ENCODE data around the gene HDGFL2. TPM values are rescaled to one million over a fixed set of nuclear protein-coding genes. Genes with fewer than 3 reads are reported as not detected.
"Not testable (repeated sequence)": the region's sequence is repeated elsewhere in the genome, so short reads cannot be mapped to it uniquely, and the experiment has no call there.

HDGFL2 gene
- total and polyA plus RNA-seq, 10 of the 15 experiments (the other 5 are each of a cell fraction or from before 2014, with no cell fraction given), result 0.16 to 56.9 (median 25.3) TPM

DNA sequence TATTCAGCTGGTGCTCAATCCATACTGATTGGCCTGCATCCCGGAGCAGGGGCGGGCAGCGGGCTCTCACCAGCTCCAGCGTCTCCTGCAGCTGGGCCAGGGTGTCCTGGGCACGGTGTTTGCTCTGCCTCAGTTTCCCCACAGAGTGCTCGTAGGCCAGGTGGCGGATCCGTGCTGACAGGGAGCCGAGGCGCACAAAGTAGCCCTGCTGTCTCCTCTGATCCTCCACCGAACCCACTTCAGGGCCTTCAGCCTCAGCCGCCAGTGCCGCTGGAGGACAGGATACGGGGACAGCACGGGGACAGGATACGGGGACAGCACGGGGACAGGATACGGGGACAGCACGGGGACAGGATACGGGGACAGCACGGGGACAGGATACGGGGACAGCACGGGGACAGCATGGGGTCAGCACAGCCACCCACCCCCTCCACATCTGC is 53.5 kb downstream of the HDGFL2 start (continued):
- TF ChIP-seq, protein P1, sequence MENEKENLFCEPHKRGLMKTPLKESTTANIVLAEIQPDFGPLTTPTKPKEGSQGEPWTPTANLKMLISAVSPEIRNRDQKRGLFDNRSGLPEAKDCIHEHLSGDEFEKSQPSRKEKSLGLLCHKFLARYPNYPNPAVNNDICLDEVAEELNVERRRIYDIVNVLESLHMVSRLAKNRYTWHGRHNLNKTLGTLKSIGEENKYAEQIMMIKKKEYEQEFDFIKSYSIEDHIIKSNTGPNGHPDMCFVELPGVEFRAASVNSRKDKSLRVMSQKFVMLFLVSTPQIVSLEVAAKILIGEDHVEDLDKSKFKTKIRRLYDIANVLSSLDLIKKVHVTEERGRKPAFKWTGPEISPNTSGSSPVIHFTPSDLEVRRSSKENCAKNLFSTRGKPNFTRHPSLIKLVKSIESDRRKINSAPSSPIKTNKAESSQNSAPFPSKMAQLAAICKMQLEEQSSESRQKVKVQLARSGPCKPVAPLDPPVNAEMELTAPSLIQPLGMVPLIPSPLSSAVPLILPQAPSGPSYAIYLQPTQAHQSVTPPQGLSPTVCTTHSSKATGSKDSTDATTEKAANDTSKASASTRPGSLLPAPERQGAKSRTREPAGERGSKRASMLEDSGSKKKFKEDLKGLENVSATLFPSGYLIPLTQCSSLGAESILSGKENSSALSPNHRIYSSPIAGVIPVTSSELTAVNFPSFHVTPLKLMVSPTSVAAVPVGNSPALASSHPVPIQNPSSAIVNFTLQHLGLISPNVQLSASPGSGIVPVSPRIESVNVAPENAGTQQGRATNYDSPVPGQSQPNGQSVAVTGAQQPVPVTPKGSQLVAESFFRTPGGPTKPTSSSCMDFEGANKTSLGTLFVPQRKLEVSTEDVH (IDR thresholded peaks at IDR 0.05; ENCODE audit: low read depth, partially characterized antibody), result no peak

DNA sequence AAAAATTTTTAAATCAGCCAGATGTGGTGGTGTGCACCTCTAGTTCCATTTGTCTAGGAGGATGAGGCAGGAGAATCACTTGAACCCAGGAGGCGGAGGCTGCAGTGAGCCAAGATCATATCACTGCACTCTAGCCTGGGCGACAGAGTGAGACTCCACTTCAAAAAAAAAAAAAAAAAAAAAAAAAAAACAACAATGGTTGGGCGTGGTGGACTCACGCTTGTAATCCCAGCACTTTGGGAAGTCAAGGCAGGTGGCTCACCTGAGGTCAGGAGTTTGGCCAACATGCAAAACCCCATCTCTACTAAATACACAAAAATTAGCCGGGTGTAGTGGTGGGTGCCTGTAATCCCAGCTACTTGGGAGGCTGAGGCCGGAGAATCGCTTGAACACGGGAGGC is 55.3 kb downstream of the HDGFL2 start:
- H3K9ac ChIP-seq (ENCODE audit: control insufficient read depth, insufficient read depth, low read length); BruUV-seq (replicated peaks); FAIRE-seq; H3K9me3 ChIP-seq (replicated peaks; ENCODE audit: control insufficient read depth, insufficient read depth, low read length); SMC1A ChIA-PET (ENCODE audit: uncharacterized antibody, unreplicated experiment); POLR2A ChIA-PET; H3K4me2 ChIP-seq (ENCODE audit: control insufficient read depth, insufficient read depth); intact Hi-C loops (cut with micrococcal nuclease; ENCODE audit: unreplicated experiment); H3K4me3 ChIP-seq; H3K27me3 ChIP-seq (replicated peaks in 1 of 2; ENCODE audit: control insufficient read depth in 2 of 2, insufficient read depth in 2 of 2, low read length in 1 of 2); CTCF ChIA-PET; DNase-seq (ENCODE audit: low read depth, low spot score); ATAC-seq; H4K20me1 ChIP-seq (ENCODE audit: control insufficient read depth, insufficient read depth); H3K79me2 ChIP-seq (ENCODE audit: control insufficient read depth, insufficient read depth, low read length); H3K4me1 ChIP-seq (ENCODE audit: control insufficient read depth, insufficient read depth, low read length); H3K36me3 ChIP-seq (ENCODE audit: control insufficient read depth in 2 of 2, insufficient read depth in 2 of 2, low read length in 1 of 2); H3K27ac ChIP-seq (ENCODE audit: control insufficient read depth, insufficient read depth); H2AFZ ChIP-seq (ENCODE audit: control insufficient read depth, low read depth, low read length); RAD21 ChIA-PET (ENCODE audit: unreplicated experiment); in situ Hi-C loops (cut with MboI): not testable (repeated sequence)
- 67% methylated on average over 7 of the region's 8 CpGs for WGBS (ENCODE audit: insufficient coverage, insufficient replicate concordance, low lambda C conversion rate, missing lambda C conversion rate)

DNA sequence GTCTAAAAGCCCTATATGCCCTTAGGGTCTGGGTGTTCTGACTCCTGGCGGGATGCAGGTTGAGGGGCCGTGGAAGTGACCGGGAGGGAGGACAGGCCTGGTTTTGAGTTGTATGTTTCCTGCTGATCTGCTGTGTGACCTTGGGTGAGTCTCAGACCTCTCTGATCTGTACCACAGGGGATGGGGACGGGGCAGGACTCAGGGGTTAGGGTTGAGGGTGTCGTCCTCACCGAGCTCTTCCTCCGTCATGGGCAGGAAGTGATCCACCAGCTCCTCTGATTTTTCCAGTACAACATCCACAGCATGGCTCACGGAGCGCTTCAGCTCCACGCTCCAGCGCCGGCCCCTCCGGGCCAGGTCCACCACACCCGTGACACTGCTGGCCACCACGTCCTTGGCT is 56.7 kb downstream of the HDGFL2 start:
- no peak for ATAC-seq
- no peaks in the 10 kb centered on the region for H3K36me3 ChIP-seq (ENCODE audit: control insufficient read depth in 2 of 2, insufficient read depth in 2 of 2, low read length in 1 of 2)
- BruUV-seq (replicated peaks), result no TSS peak
- H3K27me3 ChIP-seq (replicated peaks in 1 of 2; ENCODE audit: control insufficient read depth in 2 of 2, insufficient read depth in 2 of 2, low read length in 1 of 2), result no peaks in the 10 kb centered on the region; a peak in 1 of 4 replicates
- 70% methylated on average over 15 of the region's 15 CpGs for WGBS (ENCODE audit: insufficient coverage, insufficient replicate concordance, low lambda C conversion rate, missing lambda C conversion rate)
- ChIA-PET CTCF (interaction anchor here (0.6 kb wide), 1 partner anchor 27 kb away, joined by 4 read pairs; no protein-coding TSS in a partner anchor), SMC1A (ENCODE audit: uncharacterized antibody, unreplicated experiment) (no interaction called here), RAD21 (ENCODE audit: unreplicated experiment) (no interaction called here), POLR2A (no interaction called here)
- H3K27ac ChIP-seq (ENCODE audit: control insufficient read depth, insufficient read depth), result no peak overlapping the region
- no peaks in the 10 kb centered on the region for H3K4me1 ChIP-seq (ENCODE audit: control insufficient read depth, insufficient read depth, low read length)
- H3K4me2 ChIP-seq (ENCODE audit: control insufficient read depth, insufficient read depth), result no peak overlapping the region
- in situ Hi-C loops (cut with MboI), result no loop called here
- intact Hi-C loops (cut with micrococcal nuclease; ENCODE audit: unreplicated experiment), result no loop called here
- no peak overlapping the region for H3K4me3 ChIP-seq
- no peak overlapping the region for H2AFZ ChIP-seq (ENCODE audit: control insufficient read depth, low read depth, low read length)
- no peaks in the 10 kb centered on the region for H4K20me1 ChIP-seq (ENCODE audit: control insufficient read depth, insufficient read depth)
- no peak for FAIRE-seq
- no peaks in the 10 kb centered on the region for H3K79me2 ChIP-seq (ENCODE audit: control insufficient read depth, insufficient read depth, low read length)
- H3K9ac ChIP-seq (ENCODE audit: control insufficient read depth, insufficient read depth, low read length), result no peak overlapping the region
- H3K9me3 ChIP-seq (replicated peaks; ENCODE audit: control insufficient read depth, insufficient read depth, low read length), result no peaks in the 10 kb centered on the region; the same call in 2 of the 3 replicates
- DNase-seq (ENCODE audit: low read depth, low spot score), result no peak
- no peak for TF ChIP-seq JUND (IDR thresholded peaks at IDR 0.05; ENCODE audit: low read depth, low read length)
- no peak for TF ChIP-seq MEF2A (IDR thresholded peaks at IDR 0.05; ENCODE audit: insufficient read depth, low read depth, low read length)
- TF ChIP-seq, protein P2, sequence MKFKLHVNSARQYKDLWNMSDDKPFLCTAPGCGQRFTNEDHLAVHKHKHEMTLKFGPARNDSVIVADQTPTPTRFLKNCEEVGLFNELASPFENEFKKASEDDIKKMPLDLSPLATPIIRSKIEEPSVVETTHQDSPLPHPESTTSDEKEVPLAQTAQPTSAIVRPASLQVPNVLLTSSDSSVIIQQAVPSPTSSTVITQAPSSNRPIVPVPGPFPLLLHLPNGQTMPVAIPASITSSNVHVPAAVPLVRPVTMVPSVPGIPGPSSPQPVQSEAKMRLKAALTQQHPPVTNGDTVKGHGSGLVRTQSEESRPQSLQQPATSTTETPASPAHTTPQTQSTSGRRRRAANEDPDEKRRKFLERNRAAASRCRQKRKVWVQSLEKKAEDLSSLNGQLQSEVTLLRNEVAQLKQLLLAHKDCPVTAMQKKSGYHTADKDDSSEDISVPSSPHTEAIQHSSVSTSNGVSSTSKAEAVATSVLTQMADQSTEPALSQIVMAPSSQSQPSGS (IDR thresholded peaks at IDR 0.05; ENCODE audit: low read length), result no peak
- TF ChIP-seq RAD21 (IDR thresholded peaks at IDR 0.05; ENCODE audit: insufficient read depth, low read depth, low read length), result no peak
- TF ChIP-seq, protein P3, sequence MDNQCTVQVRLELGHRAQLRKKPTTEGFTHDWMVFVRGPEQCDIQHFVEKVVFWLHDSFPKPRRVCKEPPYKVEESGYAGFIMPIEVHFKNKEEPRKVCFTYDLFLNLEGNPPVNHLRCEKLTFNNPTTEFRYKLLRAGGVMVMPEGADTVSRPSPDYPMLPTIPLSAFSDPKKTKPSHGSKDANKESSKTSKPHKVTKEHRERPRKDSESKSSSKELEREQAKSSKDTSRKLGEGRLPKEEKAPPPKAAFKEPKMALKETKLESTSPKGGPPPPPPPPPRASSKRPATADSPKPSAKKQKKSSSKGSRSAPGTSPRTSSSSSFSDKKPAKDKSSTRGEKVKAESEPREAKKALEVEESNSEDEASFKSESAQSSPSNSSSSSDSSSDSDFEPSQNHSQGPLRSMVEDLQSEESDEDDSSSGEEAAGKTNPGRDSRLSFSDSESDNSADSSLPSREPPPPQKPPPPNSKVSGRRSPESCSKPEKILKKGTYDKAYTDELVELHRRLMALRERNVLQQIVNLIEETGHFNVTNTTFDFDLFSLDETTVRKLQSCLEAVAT (IDR thresholded peaks at IDR 0.05), result no peak
- TF ChIP-seq TAF1 (IDR thresholded peaks at IDR 0.05; ENCODE audit: borderline replicate concordance, low read depth, low read length), result no peak
- TF ChIP-seq, protein P4, sequence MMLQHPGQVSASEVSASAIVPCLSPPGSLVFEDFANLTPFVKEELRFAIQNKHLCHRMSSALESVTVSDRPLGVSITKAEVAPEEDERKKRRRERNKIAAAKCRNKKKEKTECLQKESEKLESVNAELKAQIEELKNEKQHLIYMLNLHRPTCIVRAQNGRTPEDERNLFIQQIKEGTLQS (IDR thresholded peaks at IDR 0.05; ENCODE audit: borderline replicate concordance, extremely low read depth, low read depth, low read length), result no peak
- no peak for TF ChIP-seq NFXL1 (IDR thresholded peaks at IDR 0.05; ENCODE audit: borderline replicate concordance)

Measured in GM12878 (cell line).